K562 (cell line): Measurements from ENCODE around the gene ZNF775. TPM values are rescaled to one million over a fixed set of nuclear protein-coding genes. Genes with fewer than 3 reads are reported as not detected.

ENCODE experiments used
- ARID2 ChIP-seq: fragments of 450-650 bp; IDR thresholded peaks from 2 replicates; pipeline ENCODE4 v1.6.1; 2017; ENCODE audit warnings: antibody characterized with exemption, mild to moderate bottlenecking
- CEBPG ChIP-seq, 3 experiments: fragments of 200-800 bp in 1 of 3; sonication (Bioruptor generic) in 1 of 3; sonication (generic) in 1 of 3; formaldehyde crosslinking in 1 of 3; IDR thresholded peaks in 2 of 3; conservative IDR thresholded peaks in 1 of 3; 2 replicates each; pipeline versions ENCODE4 v1.6.1 to v1.8.0; 2016 to 2022; ENCODE audit warnings: missing compliant biosample characterization in 2 of 3, missing genetic modification characterization in 2 of 3, mild to moderate bottlenecking in 1 of 3, missing genetic modification reagents in 1 of 3
- CREM ChIP-seq: IDR thresholded peaks from 2 replicates; pipeline ENCODE4 v1.6.1; 2014; ENCODE audit warnings: antibody characterized with exemption, low read depth
- CTCF ChIP-seq, 3 experiments: IDR thresholded peaks in 2 of 3; conservative IDR thresholded peaks in 1 of 3; 2 replicates each; pipeline ENCODE4 v1.5.1; 2011 to 2012; ENCODE audit warnings: low read length in 3 of 3, mild to moderate bottlenecking in 3 of 3, control low read depth in 2 of 3, improper control_type of control experiment in 1 of 3, inconsistent platforms in 1 of 3, low read depth in 1 of 3, mixed read lengths in 1 of 3, moderate library complexity in 1 of 3; ENCODE audit not compliant: insufficient read depth in 2 of 3
- GATAD2B ChIP-seq: fragments of 450-650 bp; IDR thresholded peaks from 2 replicates; pipeline ENCODE4 v1.6.1; 2017; ENCODE audit warnings: mild to moderate bottlenecking, borderline replicate concordance
- HNRNPK ChIP-seq: fragments of 200-400 bp; formaldehyde crosslinking; IDR thresholded peaks from one replicate; pipeline ENCODE4 v1.6.1; 2018; ENCODE audit warnings: mild to moderate bottlenecking, low read depth, low read length; ENCODE audit not compliant: poor library complexity, severe bottlenecking
- ILK ChIP-seq: fragments of 450-650 bp; IDR thresholded peaks from 2 replicates; pipeline ENCODE4 v1.6.1; 2016; ENCODE audit warnings: missing genetic modification characterization, low read depth, mild to moderate bottlenecking, missing compliant biosample characterization, moderate library complexity, borderline replicate concordance
- MAFK ChIP-seq: IDR thresholded peaks from 2 replicates; pipeline ENCODE4 v1.6.1; 2011; ENCODE audit warnings: low read length, improper control_type of control experiment
- MYBL2 ChIP-seq, 2 experiments: fragments of 450-650 bp in 1 of 2; sonication (generic) in 1 of 2; formaldehyde crosslinking in 1 of 2; IDR thresholded peaks; 2 replicates each; pipeline versions ENCODE4 v1.6.1 to v1.8.1; 2017 to 2022; ENCODE audit warnings: borderline replicate concordance in 1 of 2, inconsistent platforms in 1 of 2, low read depth in 1 of 2, mild to moderate bottlenecking in 1 of 2, missing genetic modification reagents in 1 of 2, moderate library complexity in 1 of 2
- NCOA4 ChIP-seq: fragments of 450-650 bp; IDR thresholded peaks from 2 replicates; pipeline ENCODE4 v1.6.1; 2018; ENCODE audit warnings: mild to moderate bottlenecking; ENCODE audit not compliant: partially characterized antibody
- THRAP3 ChIP-seq: fragments of 450-650 bp; IDR thresholded peaks from 2 replicates; pipeline ENCODE4 v1.6.1; 2016; ENCODE audit warnings: mild to moderate bottlenecking, inconsistent platforms, borderline replicate concordance
- U2AF2 ChIP-seq: fragments of 200-400 bp; formaldehyde crosslinking; optimal IDR thresholded peaks from 2 replicates; pipeline ENCODE3; 2017; ENCODE audit warnings: low read depth, mild to moderate bottlenecking, low read length
- ZBTB43 ChIP-seq: sonication (generic); formaldehyde crosslinking; IDR thresholded peaks from 2 replicates; pipeline ENCODE4 v1.8.0; 2023; ENCODE audit warnings: mild to moderate bottlenecking, missing genetic modification reagents
- ZNF121 ChIP-seq: sonication (generic); formaldehyde crosslinking; conservative IDR thresholded peaks from 2 replicates; pipeline ENCODE4 v1.8.0; 2022; ENCODE audit warnings: missing genetic modification reagents
- ZNF143 ChIP-seq: sonication (generic); formaldehyde crosslinking; IDR thresholded peaks from 2 replicates; pipeline ENCODE4 v1.9.0; 2022; ENCODE audit warnings: mild to moderate bottlenecking, missing genetic modification reagents
- ZNF592 ChIP-seq: fragments of 450-650 bp; IDR thresholded peaks from 2 replicates; pipeline ENCODE4 v1.6.1; 2017; ENCODE audit warnings: antibody characterized with exemption, mild to moderate bottlenecking
- ZNF655 ChIP-seq: fragments of 250-450 bp; sonication (Bioruptor Pico); IDR thresholded peaks from 2 replicates; pipeline ENCODE4 v1.5.0; 2021
- ZNF717 ChIP-seq: fragments of 250-450 bp; sonication (Bioruptor Pico); IDR thresholded peaks from 2 replicates; pipeline ENCODE4 v1.5.0; 2021
- ZSCAN29 ChIP-seq: fragments of 450-650 bp; IDR thresholded peaks from 2 replicates; pipeline ENCODE4 v1.6.1; 2017
- polyA plus RNA-seq, 8 experiments: library from polyadenylated mRNA; depleted of rRNA in 4 of 8; stranded (reverse) in 5 of 8; unstranded in 3 of 8; fragments of >200 nt; fragmentation: Nextera tagmentation in 2 of 8; fragmentation: Illumina TruSeq in 1 of 8; extraction: Ambion mirVana in 2 of 8; extraction: Trizol in 1 of 8; gene quantifications; 2 replicates each; pipeline versions ENCODE4 v1.2.1 to v1.2.3, GENCODE V29; 2011 to 2014; ENCODE audit warnings: inconsistent platforms in 1 of 8, missing spikeins in 1 of 8
- total RNA-seq, 7 experiments: library from RNA; depleted of rRNA in 6 of 7; stranded (reverse); fragments of >200 nt in 6 of 7; fragmentation: Illumina TruSeq in 2 of 7; extraction: Trizol in 2 of 7; gene quantifications; 2 replicates each; pipeline versions ENCODE4 v1.2.1 to v1.2.3, GENCODE V29; 2011 to 2021; ENCODE audit warnings: low replicate concordance in 1 of 7

Gene ZNF775
- total and polyA plus RNA-seq, 9 of the 15 experiments (the other 6 are each of a cell fraction or from before 2014, with no cell fraction given), result 0.04 to 18.7 (median 4.9) TPM

GRCh38 chr7:150356265-150356897, 22.7 kb upstream of the ZNF775 start (continued):
- TF ChIP-seq GATAD2B, result no peak; the same call in 1 of the 2 replicates
- no peak for TF ChIP-seq ZBTB43 (CRISPR knock-in tag)
- TF ChIP-seq MAFK, result no peak
- peak; percentile 39; the same call in 1 of the 2 replicates for TF ChIP-seq CEBPG (CRISPR knock-in tag; IDR thresholded peaks at IDR 0.05)
- no peak for TF ChIP-seq CEBPG (tag; conservative IDR thresholded peaks at IDR 0.05 in 1 of 2, IDR thresholded peaks at IDR 0.05 in 1 of 2)
- TF ChIP-seq U2AF2, result no peak
- no peak for TF ChIP-seq ZNF121 (CRISPR knock-in tag)
- no peak for TF ChIP-seq THRAP3
- no peak for TF ChIP-seq ZNF655 (CRISPR knock-in tag)
- TF ChIP-seq ZNF717 (CRISPR knock-in tag), result no peak
- 0 out of 2 replicates have a peak, but pooled peaks have one; percentile 16 for TF ChIP-seq ARID2
- peak; percentile 52 for TF ChIP-seq NCOA4
- TF ChIP-seq MYBL2 (IDR thresholded peaks at IDR 0.05; ENCODE audit: low read depth), result peak; percentile 83
- no peak for TF ChIP-seq MYBL2 (CRISPR knock-in tag; IDR thresholded peaks at IDR 0.05; ENCODE audit: borderline replicate concordance)
- TF ChIP-seq ZSCAN29, result no peak
- TF ChIP-seq ILK (tag), result no peak
- no peak for TF ChIP-seq ZNF143
- TF ChIP-seq HNRNPK, result no peak
- peak; percentile 17; the same call in 1 of the 2 replicates for TF ChIP-seq ZNF592
- no peak for TF ChIP-seq CREM
- TF ChIP-seq CTCF (IDR thresholded peaks at IDR 0.05 in 2 of 3, conservative IDR thresholded peaks at IDR 0.05 in 1 of 3; ENCODE audit: insufficient read depth in 2 of 3, low read depth in 1 of 3, low read length in 3 of 3), result peak; percentile 79 to 89 (median 89)
